WERI-Rb-1 (cell line): Measurements from ENCODE around the gene KLHL13.
"Not testable (repeated sequence)": the region's sequence is repeated elsewhere in the genome, so short reads cannot be mapped to it uniquely, and the experiment has no call there.

Experiments used
- DNase-seq: peaks from one replicate; pipeline ENCODE4 v3.0.0-alpha.2; 2020
- H3K27ac ChIP-seq: fragments of 250-450 bp; sonication (Bioruptor Pico); 2 replicates; pipeline ENCODE4 v1.5.1; 2020; ENCODE audit warnings: mild to moderate bottlenecking, moderate library complexity
- H3K27me3 ChIP-seq: fragments of 250-450 bp; sonication (Bioruptor Pico); 2 replicates; pipeline ENCODE4 v1.5.1; 2021; ENCODE audit warnings: mild to moderate bottlenecking, low read depth, moderate library complexity; ENCODE audit not compliant: insufficient read depth, severe bottlenecking
- H3K36me3 ChIP-seq: fragments of 250-450 bp; sonication (Bioruptor Pico); 2 replicates; pipeline ENCODE4 v1.5.1; 2020; ENCODE audit warnings: mild to moderate bottlenecking, moderate library complexity
- H3K4me3 ChIP-seq: 2 replicates; pipeline ENCODE4 v1.5.1; 2011; ENCODE audit warnings: low read depth, mild to moderate bottlenecking, control low read depth, low read length
- H3K9me3 ChIP-seq: fragments of 250-450 bp; sonication (Bioruptor Pico); 2 replicates; pipeline ENCODE4 v1.5.1; 2021; ENCODE audit warnings: mild to moderate bottlenecking, moderate library complexity; ENCODE audit not compliant: severe bottlenecking
- CTCF ChIP-seq: IDR thresholded peaks from 2 replicates; pipeline ENCODE4 v1.5.1; 2011; ENCODE audit warnings: low read depth, mild to moderate bottlenecking, control low read depth, inconsistent platforms, low read length

KLHL13 gene

GRCh38 chrX:118128724-118129123, 12.1 kb upstream of the KLHL13 start:
- Histone ChIP-seq H3K36me3 (no peaks in the 10 kb centered on the region), H3K4me3 (no peak overlapping the region), H3K9me3 (no peaks in the 10 kb centered on the region), H3K27me3 (peaks cover 73% of the 10 kb centered on the region), H3K27ac (no peak overlapping the region)
- no peak for TF ChIP-seq CTCF
- DNase-seq, result no peak

- DNase-seq, result no peak
- Histone ChIP-seq H3K4me3 (no peak overlapping the region), H3K9me3 (no peaks in the 10 kb centered on the region), H3K36me3 (no peaks in the 10 kb centered on the region), H3K27me3 (peaks cover 66% of the 10 kb centered on the region), H3K27ac (no peak overlapping the region)
- no peak for TF ChIP-seq CTCF
Measured at GRCh38 chrX:118126286-118126685, 9.7 kb upstream of the KLHL13 start.

GRCh38 chrX:118124243-118124642, 7.6 kb upstream of the KLHL13 start:
- H3K9me3 ChIP-seq, DNase-seq, H3K27ac ChIP-seq, H3K4me3 ChIP-seq, H3K36me3 ChIP-seq: not testable (repeated sequence)
- peaks cover 49% of the 10 kb centered on the region for H3K27me3 ChIP-seq

- Histone ChIP-seq H3K27ac (no peak overlapping the region), H3K9me3 (no peaks in the 10 kb centered on the region), H3K4me3 (no peak overlapping the region), H3K27me3 (peaks cover 60% of the 10 kb centered on the region), H3K36me3 (no peaks in the 10 kb centered on the region)
- DNase-seq, result no peak
- no peak for TF ChIP-seq CTCF
Measured at GRCh38 chrX:118117741-118118140, 1.1 kb upstream of the KLHL13 start.

- Histone ChIP-seq H3K27ac (no peak overlapping the region), H3K9me3 (no peaks in the 10 kb centered on the region), H3K36me3 (no peaks in the 10 kb centered on the region), H3K4me3 (no peak overlapping the region), H3K27me3 (peaks cover 71% of the 10 kb centered on the region)
- DNase-seq, result no peak
- TF ChIP-seq CTCF, result no peak
Measured at GRCh38 chrX:118115953-118116712, 477 bp downstream of the KLHL13 start.

- no peak for TF ChIP-seq CTCF
- Histone ChIP-seq H3K36me3 (no peaks in the 10 kb centered on the region), H3K9me3 (no peaks in the 10 kb centered on the region), H3K27me3 (peaks cover 78% of the 10 kb centered on the region), H3K27ac (no peak overlapping the region), H3K4me3 (no peak overlapping the region)
- DNase-seq, result no peak
Measured at GRCh38 chrX:118114971-118115370, 1.6 kb downstream of the KLHL13 start.
